K562 (cell line): ENCODE measurements around the gene OST4. TPM values are rescaled to one million over a fixed set of nuclear protein-coding genes. Genes with fewer than 3 reads are reported as not detected.

Experiments used
- DACH1 ChIP-seq: fragments of 450-650 bp; IDR thresholded peaks from 2 replicates; pipeline ENCODE4 v1.6.1; 2018; ENCODE audit not compliant: partially characterized antibody
- FOXP1 ChIP-seq: sonication (generic); formaldehyde crosslinking; IDR thresholded peaks from 2 replicates; pipeline ENCODE4 v1.8.0; 2022; ENCODE audit warnings: mild to moderate bottlenecking, missing genetic modification reagents
- IRF2 ChIP-seq: sonication (generic); formaldehyde crosslinking; IDR thresholded peaks from 2 replicates; pipeline ENCODE4 v1.8.1; 2022; ENCODE audit warnings: mild to moderate bottlenecking, missing genetic modification reagents
- KAT2B ChIP-seq: IDR thresholded peaks from one replicate; pipeline ENCODE4 v1.6.1; 2012; ENCODE audit warnings: low read depth, mild to moderate bottlenecking, control low read depth, inconsistent platforms, low read length, moderate library complexity
- SP1 ChIP-seq: sonication (generic); formaldehyde crosslinking; IDR thresholded peaks from 2 replicates; pipeline ENCODE4 v1.8.1; 2022; ENCODE audit warnings: mild to moderate bottlenecking, missing genetic modification reagents
- ZFPM2 ChIP-seq: fragments of 250-450 bp; sonication (Bioruptor Pico); IDR thresholded peaks from 2 replicates; pipeline ENCODE4 v1.5.1; 2022; ENCODE audit warnings: mild to moderate bottlenecking
- ZNF140 ChIP-seq: fragments of 250-450 bp; sonication (Bioruptor Pico); IDR thresholded peaks from 2 replicates; pipeline ENCODE4 v1.8.0; 2021; ENCODE audit warnings: moderate library complexity, mild to moderate bottlenecking, inconsistent platforms
- polyA plus RNA-seq, 8 experiments: library from polyadenylated mRNA; depleted of rRNA in 4 of 8; stranded (reverse) in 5 of 8; unstranded in 3 of 8; fragments of >200 nt; fragmentation: Nextera tagmentation in 2 of 8; fragmentation: Illumina TruSeq in 1 of 8; extraction: Ambion mirVana in 2 of 8; extraction: Trizol in 1 of 8; gene quantifications; 2 replicates each; pipeline versions ENCODE4 v1.2.1 to v1.2.3, GENCODE V29; 2011 to 2014; ENCODE audit warnings: inconsistent platforms in 1 of 8, missing spikeins in 1 of 8
- total RNA-seq, 7 experiments: library from RNA; depleted of rRNA in 6 of 7; stranded (reverse); fragments of >200 nt in 6 of 7; fragmentation: Illumina TruSeq in 2 of 7; extraction: Trizol in 2 of 7; gene quantifications; 2 replicates each; pipeline versions ENCODE4 v1.2.1 to v1.2.3, GENCODE V29; 2011 to 2021; ENCODE audit warnings: low replicate concordance in 1 of 7
- TF ChIP-seq, protein P1 (sequence below), 2 experiments: fragments of 450-650 bp in 1 of 2; sonication (generic) in 1 of 2; formaldehyde crosslinking in 1 of 2; IDR thresholded peaks in 1 of 2; conservative IDR thresholded peaks in 1 of 2; 2 replicates each; pipeline versions ENCODE4 v1.6.1 to v1.8.1; 2016 to 2023; ENCODE audit warnings: mild to moderate bottlenecking in 2 of 2, moderate library complexity in 2 of 2, inconsistent platforms in 1 of 2, missing genetic modification reagents in 1 of 2
- TF ChIP-seq, protein P2 (sequence below): fragments of 450-650 bp; formaldehyde crosslinking; IDR thresholded peaks from 2 replicates; pipeline ENCODE4 v1.4.0; 2022; ENCODE audit warnings: mild to moderate bottlenecking, moderate library complexity
- TF ChIP-seq, protein P3 (sequence below): IDR thresholded peaks from 2 replicates; pipeline ENCODE4 v1.6.1; 2012; ENCODE audit warnings: low read depth, low read length, improper control_type of control experiment, borderline replicate concordance

The OST4 gene
- total and polyA plus RNA-seq, 9 of the 15 experiments (the other 6 are each of a cell fraction or from before 2014, with no cell fraction given) = 186 to 1,155 (median 355) TPM

DNA sequence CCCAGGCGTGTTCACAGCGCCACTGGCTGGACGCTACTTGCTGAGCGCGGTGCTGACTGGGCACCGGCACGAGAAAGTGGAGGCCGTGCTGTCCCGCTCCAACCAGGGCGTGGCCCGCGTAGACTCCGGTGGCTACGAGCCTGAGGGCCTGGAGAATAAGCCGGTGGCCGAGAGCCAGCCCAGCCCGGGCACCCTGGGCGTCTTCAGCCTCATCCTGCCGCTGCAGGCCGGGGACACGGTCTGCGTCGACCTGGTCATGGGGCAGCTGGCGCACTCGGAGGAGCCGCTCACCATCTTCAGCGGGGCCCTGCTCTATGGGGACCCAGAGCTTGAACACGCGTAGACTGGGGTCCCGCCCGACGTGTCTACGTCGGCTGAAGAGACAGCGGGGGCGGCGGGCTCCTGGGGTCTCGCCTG, 14.2 kb upstream of the OST4 start (continued):
- TF ChIP-seq, protein P1, sequence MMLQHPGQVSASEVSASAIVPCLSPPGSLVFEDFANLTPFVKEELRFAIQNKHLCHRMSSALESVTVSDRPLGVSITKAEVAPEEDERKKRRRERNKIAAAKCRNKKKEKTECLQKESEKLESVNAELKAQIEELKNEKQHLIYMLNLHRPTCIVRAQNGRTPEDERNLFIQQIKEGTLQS (IDR thresholded peaks at IDR 0.05) = no peak
- TF ChIP-seq, protein P1 (CRISPR knock-in tag; conservative IDR thresholded peaks at IDR 0.05) = no peak
- TF ChIP-seq ZFPM2 (CRISPR knock-in tag) = no peak; the same call in 1 of the 2 replicates
- TF ChIP-seq SP1 = no peak
- no peak for TF ChIP-seq DACH1
- TF ChIP-seq IRF2 = no peak
- TF ChIP-seq FOXP1 (CRISPR knock-in tag) = peak; percentile 8; the same call in 1 of the 2 replicates
- no peak for TF ChIP-seq ZNF140
- no peak for TF ChIP-seq KAT2B
- TF ChIP-seq, protein P2, sequence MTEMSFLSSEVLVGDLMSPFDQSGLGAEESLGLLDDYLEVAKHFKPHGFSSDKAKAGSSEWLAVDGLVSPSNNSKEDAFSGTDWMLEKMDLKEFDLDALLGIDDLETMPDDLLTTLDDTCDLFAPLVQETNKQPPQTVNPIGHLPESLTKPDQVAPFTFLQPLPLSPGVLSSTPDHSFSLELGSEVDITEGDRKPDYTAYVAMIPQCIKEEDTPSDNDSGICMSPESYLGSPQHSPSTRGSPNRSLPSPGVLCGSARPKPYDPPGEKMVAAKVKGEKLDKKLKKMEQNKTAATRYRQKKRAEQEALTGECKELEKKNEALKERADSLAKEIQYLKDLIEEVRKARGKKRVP (CRISPR knock-in tag) = no peak
- TF ChIP-seq, protein P3, sequence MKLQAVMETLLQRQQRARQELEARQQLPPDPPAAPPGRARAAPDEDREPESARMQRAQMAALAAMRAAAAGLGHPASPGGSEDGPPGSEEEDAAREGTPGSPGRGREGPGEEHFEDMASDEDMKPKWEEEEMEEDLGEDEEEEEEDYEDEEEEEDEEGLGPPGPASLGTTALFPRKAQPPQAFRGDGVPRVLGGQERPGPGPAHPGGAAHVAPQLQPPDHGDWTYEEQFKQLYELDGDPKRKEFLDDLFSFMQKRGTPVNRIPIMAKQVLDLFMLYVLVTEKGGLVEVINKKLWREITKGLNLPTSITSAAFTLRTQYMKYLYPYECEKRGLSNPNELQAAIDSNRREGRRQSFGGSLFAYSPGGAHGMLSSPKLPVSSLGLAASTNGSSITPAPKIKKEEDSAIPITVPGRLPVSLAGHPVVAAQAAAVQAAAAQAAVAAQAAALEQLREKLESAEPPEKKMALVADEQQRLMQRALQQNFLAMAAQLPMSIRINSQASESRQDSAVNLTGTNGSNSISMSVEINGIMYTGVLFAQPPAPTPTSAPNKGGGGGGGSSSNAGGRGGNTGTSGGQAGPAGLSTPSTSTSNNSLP = no peak
